HG03196 (cell line): Measurements from ENCODE around the gene PTPRN2.

Source experiments
- ATAC-seq: cut with Tn5 transposase; IDR thresholded peaks from one replicate; pipeline ENCODE4 v1.9.1; 2021; ENCODE audit not compliant: unreplicated experiment

Gene PTPRN2

GRCh38 chr7:158067219-158067930 lies 520.2 kb downstream of the PTPRN2 start:
- no peak for ATAC-seq

DNA sequence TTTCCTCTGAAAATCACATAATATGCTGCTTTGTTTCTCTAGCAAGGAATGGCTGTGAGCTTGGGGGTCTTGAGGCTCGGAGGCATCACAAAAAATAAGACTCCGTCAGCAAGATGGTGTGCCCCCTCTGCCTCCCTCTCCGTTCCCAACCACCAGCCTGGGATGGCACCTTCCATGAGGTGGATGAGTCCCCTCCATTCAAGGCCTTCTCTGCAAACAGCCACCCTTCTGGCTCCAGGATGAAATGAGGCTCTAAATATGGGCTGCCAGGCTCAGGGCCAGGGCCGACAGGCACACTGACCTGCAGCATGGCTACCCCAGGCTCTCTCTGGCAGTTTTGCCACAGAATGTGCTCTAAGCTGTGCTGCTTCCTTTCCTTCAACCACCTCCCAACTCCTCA lies 521.5 kb downstream of the PTPRN2 start:
- no peak for ATAC-seq

DNA sequence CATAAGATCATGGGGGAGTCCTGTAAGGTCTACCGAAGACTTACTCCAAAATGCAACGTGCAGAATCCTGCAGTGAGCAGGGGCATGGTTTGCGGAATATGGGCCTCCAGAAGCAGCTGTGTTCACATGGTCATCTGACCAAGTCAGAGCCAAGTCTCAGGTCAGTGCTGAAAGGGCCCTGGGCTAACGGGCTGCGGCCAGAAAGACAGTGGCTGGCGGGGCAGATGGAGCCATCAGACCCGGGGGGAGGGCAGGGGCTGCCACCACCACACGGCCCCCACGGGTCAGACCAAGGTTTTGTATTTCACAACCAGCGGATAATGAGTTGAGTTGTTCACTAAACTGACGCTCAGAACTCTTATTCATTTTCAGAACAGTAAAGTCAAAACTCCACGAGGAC lies 522.3 kb downstream of the PTPRN2 start:
- ATAC-seq, result no peak

- no peak for ATAC-seq
These were observed 523.0 kb downstream of the PTPRN2 start for GRCh38 chr7:158064631-158065030.

DNA sequence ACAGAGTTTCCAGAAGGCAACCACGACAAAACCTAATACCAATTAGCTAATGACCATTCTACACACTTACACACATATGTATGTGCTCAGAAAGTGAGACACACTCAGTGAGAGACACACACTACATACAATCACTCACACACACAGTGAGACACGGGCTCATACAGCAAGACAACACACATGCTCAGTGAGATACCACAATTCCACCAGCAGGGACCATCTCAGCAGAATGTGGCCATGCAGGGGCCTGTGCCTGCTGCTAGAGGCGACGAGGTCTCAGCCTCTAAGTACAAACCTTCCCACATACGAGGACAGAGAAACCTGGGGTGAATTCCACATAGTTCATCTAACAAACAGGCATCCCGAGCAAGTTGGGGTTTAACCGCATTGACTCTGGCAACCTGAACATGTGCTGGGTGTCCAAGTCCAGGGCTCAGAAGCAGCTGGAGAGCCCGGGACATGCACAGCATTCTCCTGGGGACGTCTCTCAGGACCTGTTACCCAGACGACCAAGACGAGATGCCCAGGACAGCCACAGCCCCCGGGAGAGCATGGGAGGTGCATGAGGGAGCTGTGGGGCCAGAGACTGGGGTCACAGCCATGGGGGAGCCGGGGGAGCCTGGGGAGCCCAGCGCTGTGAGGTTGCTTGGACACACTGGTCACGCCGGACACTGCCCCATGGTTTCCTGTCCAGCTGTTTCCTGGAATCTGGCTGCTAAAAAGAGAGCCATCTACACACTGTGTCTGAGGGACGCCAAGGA lies 523.6 kb downstream of the PTPRN2 start:
- ATAC-seq, result no peak

- ATAC-seq, result no peak
These were observed 525.0 kb downstream of the PTPRN2 start for GRCh38 chr7:158062661-158063060.

DNA sequence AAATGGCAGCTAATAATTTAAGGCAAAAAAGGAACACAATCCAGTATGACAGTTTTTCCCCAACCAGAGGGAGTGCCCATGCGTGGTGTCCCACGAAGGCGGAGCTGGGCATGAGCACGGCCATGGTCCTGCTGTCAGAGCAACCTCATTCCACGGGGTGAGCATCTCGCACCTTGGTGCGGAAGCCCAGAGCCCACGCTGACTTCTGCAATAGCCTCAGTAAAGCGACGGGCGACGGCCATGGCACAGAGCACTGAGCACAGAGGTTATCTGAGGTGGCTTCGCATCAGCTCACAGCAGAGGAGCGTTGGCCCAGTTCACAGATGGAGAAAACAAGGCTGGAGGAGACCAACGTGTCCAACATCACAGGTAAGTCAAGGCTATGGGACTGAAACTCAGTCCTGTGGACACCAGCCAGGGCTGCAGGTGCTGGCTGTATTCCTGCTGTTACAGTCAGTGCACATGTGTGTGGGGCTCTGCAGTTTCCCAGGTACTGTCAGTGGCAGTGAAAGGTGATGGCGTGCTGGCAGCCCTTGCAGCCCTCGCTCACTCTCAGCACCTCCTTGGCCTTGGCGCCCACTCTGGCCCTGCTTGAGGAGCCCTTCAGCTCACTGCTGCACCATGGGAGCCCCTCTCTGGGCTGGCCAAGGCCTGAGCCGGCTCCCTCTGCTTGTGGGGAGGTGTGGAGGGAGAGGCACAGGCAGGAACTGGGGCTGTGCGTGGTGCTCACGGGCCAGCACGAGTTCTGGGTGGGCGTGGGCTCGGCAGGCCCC lies 525.6 kb downstream of the PTPRN2 start:
- no peak for ATAC-seq

- ATAC-seq, result no peak
These were observed 526.5 kb downstream of the PTPRN2 start for GRCh38 chr7:158061026-158061630.

DNA sequence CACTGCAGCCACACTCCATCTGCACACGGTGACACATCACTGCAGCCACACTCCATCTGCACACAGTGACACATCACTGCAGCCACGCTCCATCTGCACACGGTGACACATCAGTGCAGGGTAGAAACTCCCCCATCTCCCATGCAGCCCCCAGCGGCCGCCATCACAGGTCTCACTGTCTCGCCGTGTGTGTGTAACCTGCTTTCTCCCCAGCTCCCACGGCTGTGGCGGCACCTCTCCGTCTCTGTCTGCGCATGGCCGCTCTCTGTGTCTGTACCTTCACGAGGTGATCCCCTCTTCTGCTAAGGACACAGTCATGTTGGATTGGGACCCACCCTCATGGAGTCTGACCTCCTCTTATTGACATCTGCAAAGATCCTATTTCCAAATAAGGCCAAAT lies 527.4 kb downstream of the PTPRN2 start:
- ATAC-seq, result no peak

- ATAC-seq, result no peak
These were observed 530.2 kb downstream of the PTPRN2 start for GRCh38 chr7:158057446-158057845.

DNA sequence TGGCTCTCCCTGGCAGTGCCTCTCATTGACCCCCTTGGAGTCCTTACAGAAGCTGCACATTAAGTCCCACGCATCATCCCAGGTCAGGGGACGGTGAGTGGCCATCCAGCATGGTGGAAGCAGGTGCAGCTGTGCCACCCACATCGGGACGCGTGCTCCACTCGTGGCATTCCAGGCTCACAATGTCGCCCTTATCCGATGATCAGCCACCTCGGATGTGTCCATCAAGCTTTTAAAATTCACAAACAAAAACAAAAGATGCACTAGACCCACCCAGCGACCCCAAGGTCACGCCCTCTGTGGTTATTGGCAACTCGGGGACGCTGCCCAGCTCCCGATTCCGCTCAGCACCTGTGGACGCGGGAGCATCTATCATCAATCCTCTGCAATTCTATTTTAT lies 530.9 kb downstream of the PTPRN2 start:
- ATAC-seq, result no peak

GRCh38 chr7:158055726-158056510 lies 531.7 kb downstream of the PTPRN2 start:
- no peak for ATAC-seq

DNA sequence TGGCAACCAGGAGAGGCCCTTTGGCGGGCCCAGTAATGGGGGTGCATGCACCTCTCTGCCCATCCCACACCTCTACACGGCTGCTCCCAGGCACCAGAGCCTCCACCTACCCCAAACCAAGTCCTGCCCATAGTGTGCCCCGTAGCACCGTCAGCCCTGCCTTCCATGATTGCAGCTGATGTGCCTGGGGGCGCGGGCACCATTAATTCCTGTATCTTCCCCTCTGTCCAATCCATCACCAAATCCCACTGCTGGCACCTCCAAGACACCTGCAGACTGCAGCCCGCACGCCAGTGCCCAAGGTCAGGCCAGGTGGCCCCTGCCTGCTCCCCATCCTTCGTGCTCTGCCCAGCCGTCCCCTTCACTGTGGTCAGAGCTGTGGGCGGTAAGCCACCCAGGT lies 533.0 kb downstream of the PTPRN2 start:
- no peak for ATAC-seq

DNA sequence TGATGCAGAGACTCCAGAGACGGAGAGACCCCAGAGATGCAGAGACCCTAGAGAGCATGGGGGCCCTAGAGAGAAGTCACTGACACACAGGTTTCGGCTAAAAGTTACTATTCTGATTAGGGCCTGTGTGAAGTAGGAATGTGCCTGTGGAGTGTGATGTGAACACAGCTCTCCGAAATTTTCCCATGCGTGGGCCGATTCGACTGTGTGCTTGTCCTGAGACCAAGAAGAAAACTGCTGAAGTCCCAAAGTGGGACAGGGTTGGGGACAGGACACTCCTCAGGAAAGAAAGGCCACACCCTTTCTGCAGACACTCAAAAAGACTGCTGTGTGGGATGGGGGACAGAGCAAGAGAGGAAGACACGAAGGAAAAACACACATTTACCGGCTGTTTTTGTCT lies 533.5 kb downstream of the PTPRN2 start:
- ATAC-seq, result no peak

GRCh38 chr7:158053183-158053915 lies 534.3 kb downstream of the PTPRN2 start:
- no peak for ATAC-seq

DNA sequence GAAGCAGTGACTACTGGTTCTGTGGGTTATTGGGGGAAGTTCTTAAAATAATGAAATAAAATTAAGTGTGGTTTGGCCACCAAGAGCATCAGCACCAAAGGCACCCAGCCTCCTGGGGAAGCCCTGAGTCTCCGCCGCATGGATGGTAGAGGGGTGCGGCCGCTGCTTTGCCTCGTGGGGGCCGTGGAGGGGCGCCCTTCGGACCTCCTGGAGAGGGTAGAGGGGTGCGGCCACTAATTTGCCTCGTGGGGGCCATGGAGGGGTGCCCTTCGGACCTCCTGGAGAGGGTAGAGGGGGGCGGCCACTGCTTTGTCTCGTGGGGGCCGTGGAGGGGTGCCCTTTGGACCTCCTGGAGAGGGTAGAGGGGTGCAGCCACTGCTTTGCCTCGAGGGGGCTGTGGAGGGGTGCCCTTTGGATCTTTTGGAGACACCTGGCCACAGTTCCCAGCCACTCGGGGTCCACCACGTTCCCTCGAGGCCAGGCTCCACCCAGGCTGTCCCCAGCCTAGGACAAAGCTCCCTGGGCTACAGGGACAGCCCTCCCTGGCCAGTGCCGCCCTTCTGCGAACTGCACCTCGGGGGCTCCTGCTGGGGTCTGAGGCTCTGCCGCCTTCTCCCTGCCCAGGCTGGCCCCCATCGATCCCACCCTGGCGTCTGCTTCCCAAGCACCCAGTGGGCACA lies 535.1 kb downstream of the PTPRN2 start:
- no peak for ATAC-seq

DNA sequence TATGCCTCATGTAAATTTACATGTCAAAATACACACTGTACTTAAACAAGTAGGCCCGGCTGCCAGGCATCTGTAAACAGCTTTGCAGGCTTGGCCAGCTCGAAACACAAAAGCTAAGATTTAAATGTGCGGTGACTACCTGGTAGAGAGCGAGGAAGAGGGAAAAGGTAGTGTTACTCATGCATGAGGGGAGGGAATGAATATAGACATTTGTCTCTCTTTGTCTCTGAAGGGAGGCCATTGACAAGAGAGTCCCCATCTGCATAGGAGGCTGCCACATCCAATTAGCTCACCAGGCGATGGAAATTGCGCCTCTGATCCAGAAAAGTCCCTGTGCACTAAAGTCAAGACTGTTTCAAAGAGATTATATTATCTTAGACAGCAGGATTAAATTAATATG lies 535.8 kb downstream of the PTPRN2 start:
- ATAC-seq, result no peak

- no peak for ATAC-seq
These were observed 536.5 kb downstream of the PTPRN2 start for GRCh38 chr7:158050978-158051651.

DNA sequence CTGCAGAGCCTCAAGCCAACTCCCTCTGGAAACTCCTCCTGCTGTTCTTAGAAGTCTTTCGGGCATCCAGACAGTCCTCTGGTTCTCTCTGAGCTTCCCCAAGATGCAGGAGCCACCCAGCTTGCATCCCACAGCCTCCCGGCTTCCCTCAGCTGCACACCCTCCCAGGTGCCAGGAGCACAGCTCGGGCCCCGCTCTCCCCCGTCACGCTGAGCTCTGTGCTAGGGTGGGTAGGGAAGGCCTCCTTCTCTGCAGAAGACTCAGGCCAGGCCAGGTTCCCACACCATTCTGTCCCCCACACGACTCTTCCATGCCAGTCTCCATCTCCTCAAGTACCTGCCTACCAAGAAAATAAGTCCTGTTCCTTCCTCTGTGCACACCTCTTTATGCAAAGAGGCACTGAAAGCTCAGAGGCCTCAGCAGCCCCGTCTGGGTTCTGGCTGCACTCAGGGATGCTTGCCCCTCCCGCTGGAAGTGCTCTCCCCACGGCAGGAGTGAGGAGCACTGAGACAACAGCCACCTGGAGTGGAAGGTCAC lies 537.1 kb downstream of the PTPRN2 start:
- ATAC-seq, result no peak
